HEK293 (cell line): Measurements from ENCODE around the gene ZNF609.

ENCODE experiments used
- BCL11A ChIP-seq: fragments of 450-650 bp; formaldehyde crosslinking; IDR thresholded peaks from 2 replicates; pipeline ENCODE4 v1.5.1; 2016; ENCODE audit warnings: low read depth, missing biosample characterization, missing genetic modification characterization
- SETDB1 ChIP-seq: IDR thresholded peaks from one replicate; pipeline ENCODE4 v1.6.1; 2017; ENCODE audit warnings: mild to moderate bottlenecking, low read length, moderate library complexity, mixed read lengths; ENCODE audit not compliant: insufficient read length
- ZBTB7A ChIP-seq: fragments of 450-650 bp; formaldehyde crosslinking; IDR thresholded peaks from 2 replicates; pipeline ENCODE4 v1.5.1; 2016; ENCODE audit warnings: low read depth, missing biosample characterization, missing genetic modification characterization
- ZNF23 ChIP-seq: fragments of 450-650 bp; formaldehyde crosslinking; IDR thresholded peaks from 2 replicates; pipeline ENCODE4 v1.5.1; 2016; ENCODE audit warnings: missing biosample characterization, missing genetic modification characterization, borderline replicate concordance
- ZNF274 ChIP-seq, 2 experiments: fragments of 200-500 bp in 1 of 2; fragments of 450-650 bp in 1 of 2; sonication (Bioruptor generic) in 1 of 2; formaldehyde crosslinking in 1 of 2; IDR thresholded peaks; 2 replicates each; pipeline versions ENCODE4 v1.5.1 to v1.6.1; 2014 to 2016; ENCODE audit warnings: borderline replicate concordance in 1 of 2, inconsistent platforms in 1 of 2, low read length in 1 of 2, missing biosample characterization in 1 of 2, missing genetic modification characterization in 1 of 2
- ZNF335 ChIP-seq: fragments of 450-650 bp; formaldehyde crosslinking; conservative IDR thresholded peaks from 2 replicates; pipeline ENCODE4 v1.5.1; 2016; ENCODE audit warnings: missing biosample characterization, missing genetic modification characterization
- ZNF48 ChIP-seq: fragments of 450-650 bp; formaldehyde crosslinking; IDR thresholded peaks from 2 replicates; pipeline ENCODE4 v1.5.1; 2016; ENCODE audit warnings: missing biosample characterization, missing genetic modification characterization
- ZNF677 ChIP-seq: fragments of 450-650 bp; IDR thresholded peaks from 2 replicates; pipeline ENCODE4 v1.5.0; 2018; ENCODE audit warnings: missing biosample characterization, mild to moderate bottlenecking, missing genetic modification characterization, moderate library complexity
- ZNF76 ChIP-seq: fragments of 450-650 bp; formaldehyde crosslinking; IDR thresholded peaks from 2 replicates; pipeline ENCODE4; 2016; ENCODE audit warnings: low read depth, missing biosample characterization, missing genetic modification characterization, borderline replicate concordance
- ZSCAN16 ChIP-seq: fragments of 450-650 bp; formaldehyde crosslinking; IDR thresholded peaks from 2 replicates; pipeline ENCODE4 v1.5.1; 2016; ENCODE audit warnings: missing biosample characterization, missing genetic modification characterization
- TF ChIP-seq, protein P1 (sequence below): fragments of 450-650 bp; formaldehyde crosslinking; IDR thresholded peaks from 2 replicates; pipeline ENCODE4 v1.5.1; 2016; ENCODE audit warnings: missing biosample characterization, missing genetic modification characterization
- TF ChIP-seq, protein P2 (sequence below): fragments of 450-650 bp; formaldehyde crosslinking; optimal IDR thresholded peaks from 2 replicates; pipeline ENCODE3; 2016; ENCODE audit warnings: missing biosample characterization, mild to moderate bottlenecking, missing genetic modification characterization
- TF ChIP-seq, protein P3 (sequence below): fragments of 450-650 bp; formaldehyde crosslinking; IDR thresholded peaks from 2 replicates; pipeline ENCODE4 v1.5.1; 2016; ENCODE audit warnings: missing biosample characterization, missing genetic modification characterization

DNA sequence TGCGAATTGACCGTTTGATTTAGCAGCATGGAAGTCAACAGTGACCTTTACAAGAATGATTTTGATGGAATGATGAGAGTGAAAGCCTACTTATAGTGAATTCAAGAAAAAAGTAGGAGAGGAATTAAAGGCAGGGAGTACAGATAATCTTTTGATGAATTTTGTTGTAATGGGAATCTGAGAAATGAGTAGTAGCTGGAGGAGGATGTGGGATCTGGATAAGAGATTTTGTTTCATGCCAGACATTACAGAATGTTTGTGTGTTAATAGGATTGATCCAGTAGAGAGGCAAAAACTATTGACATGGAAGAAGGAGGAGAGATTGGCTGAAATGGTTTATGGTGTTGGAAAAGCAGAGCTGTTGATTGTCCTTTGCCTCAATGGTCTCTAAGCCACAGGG is 17.4 kb upstream of the ZNF609 start:
- no peak for TF ChIP-seq ZNF677 (tag by site-specific recombination)
- no peak for TF ChIP-seq ZNF23 (tag by site-specific recombination)
- TF ChIP-seq ZSCAN16 (tag by site-specific recombination), result no peak
- no peak for TF ChIP-seq BCL11A (tag by site-specific recombination)
- no peak for TF ChIP-seq ZNF335
- no peak for TF ChIP-seq ZNF48
- TF ChIP-seq, protein P1, sequence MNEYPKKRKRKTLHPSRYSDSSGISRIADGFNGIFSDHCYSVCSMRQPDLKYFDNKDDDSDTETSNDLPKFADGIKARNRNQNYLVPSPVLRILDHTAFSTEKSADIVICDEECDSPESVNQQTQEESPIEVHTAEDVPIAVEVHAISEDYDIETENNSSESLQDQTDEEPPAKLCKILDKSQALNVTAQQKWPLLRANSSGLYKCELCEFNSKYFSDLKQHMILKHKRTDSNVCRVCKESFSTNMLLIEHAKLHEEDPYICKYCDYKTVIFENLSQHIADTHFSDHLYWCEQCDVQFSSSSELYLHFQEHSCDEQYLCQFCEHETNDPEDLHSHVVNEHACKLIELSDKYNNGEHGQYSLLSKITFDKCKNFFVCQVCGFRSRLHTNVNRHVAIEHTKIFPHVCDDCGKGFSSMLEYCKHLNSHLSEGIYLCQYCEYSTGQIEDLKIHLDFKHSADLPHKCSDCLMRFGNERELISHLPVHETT (tag by site-specific recombination), result no peak
- TF ChIP-seq ZNF76 (tag by site-specific recombination), result no peak
- TF ChIP-seq, protein P2, sequence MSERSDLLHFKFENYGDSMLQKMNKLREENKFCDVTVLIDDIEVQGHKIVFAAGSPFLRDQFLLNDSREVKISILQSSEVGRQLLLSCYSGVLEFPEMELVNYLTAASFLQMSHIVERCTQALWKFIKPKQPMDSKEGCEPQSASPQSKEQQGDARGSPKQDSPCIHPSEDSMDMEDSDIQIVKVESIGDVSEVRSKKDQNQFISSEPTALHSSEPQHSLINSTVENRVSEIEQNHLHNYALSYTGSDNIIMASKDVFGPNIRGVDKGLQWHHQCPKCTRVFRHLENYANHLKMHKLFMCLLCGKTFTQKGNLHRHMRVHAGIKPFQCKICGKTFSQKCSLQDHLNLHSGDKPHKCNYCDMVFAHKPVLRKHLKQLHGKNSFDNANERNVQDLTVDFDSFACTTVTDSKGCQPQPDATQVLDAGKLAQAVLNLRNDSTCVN (tag by site-specific recombination), result no peak
- TF ChIP-seq ZBTB7A (tag by site-specific recombination), result no peak
- TF ChIP-seq SETDB1, result no peak
- TF ChIP-seq, protein P3, sequence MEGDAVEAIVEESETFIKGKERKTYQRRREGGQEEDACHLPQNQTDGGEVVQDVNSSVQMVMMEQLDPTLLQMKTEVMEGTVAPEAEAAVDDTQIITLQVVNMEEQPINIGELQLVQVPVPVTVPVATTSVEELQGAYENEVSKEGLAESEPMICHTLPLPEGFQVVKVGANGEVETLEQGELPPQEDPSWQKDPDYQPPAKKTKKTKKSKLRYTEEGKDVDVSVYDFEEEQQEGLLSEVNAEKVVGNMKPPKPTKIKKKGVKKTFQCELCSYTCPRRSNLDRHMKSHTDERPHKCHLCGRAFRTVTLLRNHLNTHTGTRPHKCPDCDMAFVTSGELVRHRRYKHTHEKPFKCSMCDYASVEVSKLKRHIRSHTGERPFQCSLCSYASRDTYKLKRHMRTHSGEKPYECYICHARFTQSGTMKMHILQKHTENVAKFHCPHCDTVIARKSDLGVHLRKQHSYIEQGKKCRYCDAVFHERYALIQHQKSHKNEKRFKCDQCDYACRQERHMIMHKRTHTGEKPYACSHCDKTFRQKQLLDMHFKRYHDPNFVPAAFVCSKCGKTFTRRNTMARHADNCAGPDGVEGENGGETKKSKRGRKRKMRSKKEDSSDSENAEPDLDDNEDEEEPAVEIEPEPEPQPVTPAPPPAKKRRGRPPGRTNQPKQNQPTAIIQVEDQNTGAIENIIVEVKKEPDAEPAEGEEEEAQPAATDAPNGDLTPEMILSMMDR (tag by site-specific recombination), result no peak
- TF ChIP-seq ZNF274 (IDR thresholded peaks at IDR 0.05; ENCODE audit: low read length), result no peak
- no peak for TF ChIP-seq ZNF274 (tag by site-specific recombination; IDR thresholded peaks at IDR 0.05; ENCODE audit: borderline replicate concordance)
